Smooth muscle cell (in vitro differentiated cells): ENCODE measurements around the gene SLAMF1. TPM values are rescaled to one million over a fixed set of nuclear protein-coding genes. Genes with fewer than 3 reads are reported as not detected.

Experiments used
- DNase-seq: peaks from one replicate; lab custom pipeline; 2025; ENCODE audit not compliant: unreplicated experiment; lab: John Stamatoyannopoulos, UW
- H2AFZ ChIP-seq: fragments of 200-600 bp; sonication (generic); 2 replicates; pipeline ENCODE4 v1.6.0; 2016; ENCODE audit warnings: antibody characterized with exemption, low read depth, mild to moderate bottlenecking
- H3F3A ChIP-seq: fragments of 200-600 bp; sonication (generic); 2 replicates; pipeline ENCODE4 v1.6.0; 2017; ENCODE audit warnings: antibody characterized with exemption, low read depth
- H3K27ac ChIP-seq: fragments of 200-600 bp; sonication (generic); 2 replicates; pipeline ENCODE4 v1.5.1; 2016; ENCODE audit warnings: low read depth, mild to moderate bottlenecking
- H3K27me3 ChIP-seq: fragments of 200-600 bp; sonication (generic); 2 replicates; pipeline ENCODE4 v1.6.1; 2016; ENCODE audit warnings: low read depth, mild to moderate bottlenecking
- H3K36me3 ChIP-seq: fragments of 200-600 bp; sonication (generic); 2 replicates; pipeline ENCODE4 v1.5.1; 2016; ENCODE audit warnings: low read depth
- H3K4me1 ChIP-seq: fragments of 200-600 bp; sonication (generic); 2 replicates; pipeline ENCODE4 v1.5.1; 2016; ENCODE audit warnings: low read depth
- H3K4me2 ChIP-seq: fragments of 200-600 bp; sonication (generic); 2 replicates; pipeline ENCODE4 v1.6.0; 2016; ENCODE audit warnings: mild to moderate bottlenecking
- H3K4me3 ChIP-seq: fragments of 200-600 bp; sonication (generic); 2 replicates; pipeline ENCODE4 v1.5.1; 2016; ENCODE audit warnings: mild to moderate bottlenecking
- H3K79me2 ChIP-seq: fragments of 200-600 bp; sonication (generic); 2 replicates; pipeline ENCODE4 v1.6.0; 2016; ENCODE audit warnings: low read depth, mild to moderate bottlenecking
- H3K9ac ChIP-seq: fragments of 200-600 bp; sonication (generic); 2 replicates; pipeline ENCODE4 v1.6.0; 2016; ENCODE audit warnings: low read depth
- H3K9me3 ChIP-seq: fragments of 200-600 bp; sonication (generic); replicated peaks from 2 replicates; pipeline ENCODE4 v1.5.1; 2016; ENCODE audit warnings: low read depth
- H4K20me1 ChIP-seq: fragments of 200-600 bp; sonication (generic); 2 replicates; pipeline ENCODE4 v1.6.0; 2016; ENCODE audit warnings: low read depth
- CTCF ChIP-seq: fragments of 200-600 bp; sonication (generic); IDR thresholded peaks from 2 replicates; pipeline ENCODE4 v1.5.1; 2017; ENCODE audit warnings: borderline replicate concordance, mild to moderate bottlenecking, antibody characterized with exemption; ENCODE audit not compliant: insufficient read depth, poor library complexity, severe bottlenecking
- WGBS: methylation state at CpG from one replicate; pipeline ENCODE4 v1.1.7; 2016; ENCODE audit warnings: low lambda C conversion rate; 5-methylcytosine and 5-hydroxymethylcytosine counted together
- polyA plus RNA-seq: library from polyadenylated mRNA; unstranded; fragments of >200 nt; fragmentation: Nextera tagmentation; extraction: Ambion mirVana; gene quantifications from 2 replicates; pipeline ENCODE4 v1.2.1, GENCODE V29; 2016
- total RNA-seq: library from RNA; depleted of rRNA; stranded (reverse); fragments of >200 nt; gene quantifications from 2 replicates; pipeline ENCODE4 v1.2.3, GENCODE V29; 2014

SLAMF1 gene
- total and polyA plus RNA-seq, 2 experiments from 2014 or later, result not detected

GRCh38 chr1:160658814-160659193 lies 12.0 kb upstream of the SLAMF1 start:
- Histone ChIP-seq H2AFZ (no peak overlapping the region), H3K4me1 (no peaks in the 10 kb centered on the region), H3K79me2 (no peaks in the 10 kb centered on the region), H3F3A (no peaks in the 10 kb centered on the region), H3K4me3 (no peak overlapping the region), H3K4me2 (no peak overlapping the region), H3K27me3 (no peaks in the 10 kb centered on the region), H3K36me3 (no peaks in the 10 kb centered on the region), H3K9ac (no peak overlapping the region), H3K9me3 (no peaks in the 10 kb centered on the region), H4K20me1 (no peaks in the 10 kb centered on the region), H3K27ac (no peak overlapping the region)
- DNase-seq, result no peak
- WGBS, result 90% methylated on average over 2 of the region's 2 CpGs
- TF ChIP-seq CTCF, result no peak

GRCh38 chr1:160658162-160658813 lies 11.4 kb upstream of the SLAMF1 start:
- H4K20me1 ChIP-seq, result no peaks in the 10 kb centered on the region
- no peak for DNase-seq
- H3K9me3 ChIP-seq, result no peaks in the 10 kb centered on the region
- H3K4me3 ChIP-seq, result no peak overlapping the region
- H3F3A ChIP-seq, result no peaks in the 10 kb centered on the region
- H3K4me2 ChIP-seq, result no peak overlapping the region
- H3K27ac ChIP-seq, result no peak overlapping the region
- no peaks in the 10 kb centered on the region for H3K27me3 ChIP-seq
- H3K36me3 ChIP-seq, result no peaks in the 10 kb centered on the region
- no peak overlapping the region for H2AFZ ChIP-seq
- no peaks in the 10 kb centered on the region for H3K4me1 ChIP-seq
- no peak for TF ChIP-seq CTCF
- no peaks in the 10 kb centered on the region for H3K79me2 ChIP-seq
- H3K9ac ChIP-seq, result no peak overlapping the region
- WGBS, result 55% methylated on average over 8 of the region's 8 CpGs

GRCh38 chr1:160657250-160657781 lies 10.5 kb upstream of the SLAMF1 start:
- no peaks in the 10 kb centered on the region for H3K9me3 ChIP-seq
- no peak overlapping the region for H3K9ac ChIP-seq
- H3F3A ChIP-seq, result no peaks in the 10 kb centered on the region
- H3K27ac ChIP-seq, result no peak overlapping the region
- no peak for TF ChIP-seq CTCF
- 64% methylated on average over 5 of the region's 5 CpGs for whole genome bisulfite sequencing
- H3K4me2 ChIP-seq, result no peak overlapping the region
- DNase-seq, result no peak
- no peaks in the 10 kb centered on the region for H4K20me1 ChIP-seq
- H2AFZ ChIP-seq, result no peak overlapping the region
- no peak overlapping the region for H3K4me3 ChIP-seq
- no peaks in the 10 kb centered on the region for H3K27me3 ChIP-seq
- H3K36me3 ChIP-seq, result no peaks in the 10 kb centered on the region
- peaks cover 3% of the 10 kb centered on the region for H3K4me1 ChIP-seq
- no peaks in the 10 kb centered on the region for H3K79me2 ChIP-seq

DNA sequence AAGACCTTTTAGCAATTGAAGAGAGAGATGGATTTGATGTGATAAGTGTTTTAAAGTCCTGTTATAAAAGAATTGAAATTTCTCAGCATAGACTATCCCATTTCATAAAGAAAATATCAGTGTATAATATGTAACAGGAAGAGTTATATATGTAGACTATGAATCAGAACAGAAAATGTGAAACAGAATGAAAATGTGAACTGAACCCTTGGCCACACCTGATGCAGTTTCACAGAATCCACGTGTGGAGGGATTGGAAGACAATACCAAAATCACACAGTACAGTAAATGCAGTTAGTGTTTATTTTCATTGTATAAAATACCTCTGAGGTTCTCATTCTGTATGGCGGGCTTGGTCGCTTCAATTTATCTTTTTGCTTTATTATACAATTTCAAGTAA lies 9.9 kb upstream of the SLAMF1 start:
- H3K4me2 ChIP-seq, result no peak overlapping the region
- no peak overlapping the region for H3K27ac ChIP-seq
- no peaks in the 10 kb centered on the region for H3K79me2 ChIP-seq
- 74% methylated on average over 3 of the region's 3 CpGs for WGBS
- no peak for TF ChIP-seq CTCF
- no peaks in the 10 kb centered on the region for H3K27me3 ChIP-seq
- no peak overlapping the region for H3K9ac ChIP-seq
- H3K4me1 ChIP-seq, result peaks cover 7% of the 10 kb centered on the region
- no peaks in the 10 kb centered on the region for H3K9me3 ChIP-seq
- H2AFZ ChIP-seq, result no peak overlapping the region
- no peak for DNase-seq
- H4K20me1 ChIP-seq, result no peaks in the 10 kb centered on the region
- H3K36me3 ChIP-seq, result no peaks in the 10 kb centered on the region
- no peaks in the 10 kb centered on the region for H3F3A ChIP-seq
- no peak overlapping the region for H3K4me3 ChIP-seq
